K562 (cell line): Measurements from ENCODE around the gene EPB41L4B. TPM values are rescaled to one million over a fixed set of nuclear protein-coding genes. Genes with fewer than 3 reads are reported as not detected.

ENCODE experiments used
- ATAC-seq: fragments of 200-7000 bp; cut with Tn5 transposase; 3 replicates; pipeline ENCODE4 v1.9.1; 2020; ENCODE audit warnings: moderate library complexity
- BruUV-seq: library from RNA; stranded (reverse); fragments of 400-500 nt; replicated peaks from 2 replicates; lab custom pipeline; 2021; lab: Mats Ljungman, UMichigan
- CTCF ChIA-PET: fragments of 300-600 bp; formaldehyde crosslinking; extraction: SDS; loops from one replicate; lab custom pipeline; 2021; ENCODE audit warnings: low intra/inter-chr PET ratio; lab: Yijun Ruan, JAX
- POLR2A ChIA-PET: fragments of 300-600, 350-650 bp; sonication (Branson Sonifier 250); formaldehyde crosslinking; extraction: SDS; loops from one replicate; lab custom pipeline; 2021; ENCODE audit warnings: antibody characterized with exemption, inconsistent platforms; lab: Yijun Ruan, JAX
- DNase-seq, 4 experiments: peaks; one replicate each; pipeline versions ENCODE4 v3.0.0 to v3.0.0-alpha.2; 2011 to 2018; ENCODE audit warnings: low spot score in 3 of 4, mixed read lengths in 3 of 4; ENCODE audit errors: extremely low read depth in 1 of 4
- FAIRE-seq: peaks from 2 replicates; lab custom pipeline; 2011; peaks lifted over from hg19 to GRCh38; lab: Jason Lieb, UNC
- H2AFZ ChIP-seq: 2 replicates; pipeline ENCODE4 v1.6.0; 2011; ENCODE audit warnings: low read depth, low read length, control low read depth, inconsistent platforms
- H3K27ac ChIP-seq: fragments of 200-600 bp; 3 replicates; pipeline ENCODE4 v1.8.0; 2011; ENCODE audit warnings: low read depth, mild to moderate bottlenecking, control low read depth, inconsistent platforms, low read length, moderate library complexity, mixed read lengths; ENCODE audit errors: extremely low read depth
- H3K27me3 ChIP-seq, 2 experiments: fragments of 300-600 bp in 1 of 2; 2 replicates in 1 of 2; 3 replicates in 1 of 2; pipeline versions ENCODE4 v1.6.0 to v1.8.0; 2011; ENCODE audit warnings: inconsistent platforms in 2 of 2, low read length in 2 of 2, mild to moderate bottlenecking in 1 of 2, mixed read lengths in 1 of 2, moderate library complexity in 1 of 2; ENCODE audit not compliant: control insufficient read depth in 2 of 2, insufficient read depth in 2 of 2
- H3K36me3 ChIP-seq: fragments of 300-600 bp; 3 replicates; pipeline ENCODE4 v1.8.0; 2011; ENCODE audit warnings: mild to moderate bottlenecking, low read length, inconsistent platforms; ENCODE audit not compliant: control insufficient read depth, insufficient read depth
- H3K4me1 ChIP-seq, 2 experiments: fragments of 200-600 bp in 1 of 2; replicated peaks in 1 of 2; 2 replicates in 1 of 2; 3 replicates in 1 of 2; pipeline versions ENCODE4 v1.5.1 to v1.8.0; 2011; ENCODE audit warnings: inconsistent platforms in 2 of 2, low read length in 2 of 2, mild to moderate bottlenecking in 1 of 2, mixed read lengths in 1 of 2, moderate library complexity in 1 of 2; ENCODE audit not compliant: control insufficient read depth in 2 of 2, insufficient read depth in 2 of 2
- H3K4me2 ChIP-seq: 2 replicates; pipeline ENCODE4 v1.6.1; 2011; ENCODE audit warnings: low read length, control low read depth, inconsistent platforms, mixed read lengths; ENCODE audit not compliant: insufficient read depth
- H3K4me3 ChIP-seq: fragments of 200-600 bp; sonication (generic), shearing (Covaris generic); 2 replicates; pipeline ENCODE4 v1.5.1; 2016; ENCODE audit warnings: control low read depth, inconsistent platforms
- H3K79me2 ChIP-seq: fragments of 200-600 bp; 3 replicates; pipeline ENCODE4 v1.8.0; 2011; ENCODE audit warnings: low read length, inconsistent platforms; ENCODE audit not compliant: control insufficient read depth, insufficient read depth
- H3K9ac ChIP-seq, 2 experiments: 2 replicates each; pipeline versions ENCODE4 v1.6.0 to v1.6.1; 2011; ENCODE audit warnings: low read depth in 2 of 2, low read length in 2 of 2, control low read depth in 1 of 2, inconsistent platforms in 1 of 2, mild to moderate bottlenecking in 1 of 2, mixed read lengths in 1 of 2; ENCODE audit not compliant: insufficient read depth in 1 of 2
- H3K9me1 ChIP-seq: one replicate; pipeline ENCODE4 v1.6.0; 2011; ENCODE audit warnings: inconsistent platforms, mild to moderate bottlenecking, low read length, moderate library complexity; ENCODE audit not compliant: control insufficient read depth, insufficient read depth
- H3K9me3 ChIP-seq: replicated peaks from 2 replicates; pipeline ENCODE4 v1.5.1; 2011; ENCODE audit warnings: low read depth, low read length, inconsistent platforms; ENCODE audit not compliant: control insufficient read depth, insufficient read depth
- H4K20me1 ChIP-seq: replicated peaks from 2 replicates; pipeline ENCODE4 v1.6.1; 2011; ENCODE audit warnings: low read length, inconsistent platforms, mixed read lengths; ENCODE audit not compliant: control insufficient read depth, insufficient read depth
- BRD9 ChIP-seq: fragments of 450-650 bp; IDR thresholded peaks from 2 replicates; pipeline ENCODE4 v1.6.1; 2018; ENCODE audit warnings: low read depth; ENCODE audit not compliant: partially characterized antibody
- DIDO1 ChIP-seq: fragments of 450-650 bp; IDR thresholded peaks from 2 replicates; pipeline ENCODE4 v1.6.1; 2016; ENCODE audit warnings: low read depth, missing biosample characterization, missing genetic modification characterization
- FOXJ2 ChIP-seq: fragments of 200-800 bp; sonication (Bioruptor generic); IDR thresholded peaks from 2 replicates; pipeline ENCODE4 v1.6.1; 2016; ENCODE audit warnings: missing genetic modification characterization, missing compliant biosample characterization
- KLF6 ChIP-seq: fragments of 250-450 bp; sonication (Bioruptor Pico); IDR thresholded peaks from 2 replicates; pipeline ENCODE4 v1.4.0; 2020; ENCODE audit warnings: mild to moderate bottlenecking, moderate library complexity, borderline replicate concordance
- RB1 ChIP-seq: fragments of 450-650 bp; IDR thresholded peaks from 2 replicates; pipeline ENCODE4 v1.6.1; 2017; ENCODE audit warnings: low read depth, mild to moderate bottlenecking
- SETDB1 ChIP-seq: IDR thresholded peaks from one replicate; pipeline ENCODE4 v1.6.1; 2012; ENCODE audit warnings: low read length, control low read depth, inconsistent platforms
- TAF15 ChIP-seq: fragments of 200-400 bp; formaldehyde crosslinking; IDR thresholded peaks from 2 replicates; pipeline ENCODE4 v1.6.1; 2017; ENCODE audit warnings: mild to moderate bottlenecking, low read depth, low read length, moderate library complexity
- TBP ChIP-seq: optimal IDR thresholded peaks from 2 replicates; pipeline ENCODE3; 2011; ENCODE audit warnings: low read depth, low read length, improper control_type of control experiment
- ZBTB1 ChIP-seq: sonication (generic); formaldehyde crosslinking; IDR thresholded peaks from 2 replicates; pipeline ENCODE4 v1.8.1; 2023; ENCODE audit warnings: missing genetic modification reagents, low read depth, mild to moderate bottlenecking, borderline replicate concordance
- WGBS: fragments of 100-300 bp; shearing (Covaris generic); methylation state at CpG from one replicate; pipeline ENCODE4 v1.1.6; 2016; ENCODE audit warnings: low coverage, mixed read lengths; ENCODE audit not compliant: insufficient coverage; ENCODE audit errors: missing lambda C conversion rate; 5-methylcytosine and 5-hydroxymethylcytosine counted together
- in situ Hi-C: fragments of 300-500 bp; cut with MboI; formaldehyde crosslinking; loops from 4 replicates; pipeline ENCODE4 v1.15.0; 2018; ENCODE audit warnings: inconsistent platforms, mixed read lengths
- intact Hi-C: fragments of 100-400 bp; cut with micrococcal nuclease; formaldehyde crosslinking; loops from 2 replicates; pipeline ENCODE4 v1.14.2; 2022
- polyA plus RNA-seq, 8 experiments: library from polyadenylated mRNA; depleted of rRNA in 4 of 8; stranded (reverse) in 5 of 8; unstranded in 3 of 8; fragments of >200 nt; fragmentation: Nextera tagmentation in 2 of 8; fragmentation: Illumina TruSeq in 1 of 8; extraction: Ambion mirVana in 2 of 8; extraction: Trizol in 1 of 8; gene quantifications; 2 replicates each; pipeline versions ENCODE4 v1.2.1 to v1.2.3, GENCODE V29; 2011 to 2014; ENCODE audit warnings: inconsistent platforms in 1 of 8, missing spikeins in 1 of 8
- total RNA-seq, 7 experiments: library from RNA; depleted of rRNA in 6 of 7; stranded (reverse); fragments of >200 nt in 6 of 7; fragmentation: Illumina TruSeq in 2 of 7; extraction: Trizol in 2 of 7; gene quantifications; 2 replicates each; pipeline versions ENCODE4 v1.2.1 to v1.2.3, GENCODE V29; 2011 to 2021; ENCODE audit warnings: low replicate concordance in 1 of 7
- TF ChIP-seq, protein P1 (sequence below), 2 experiments: fragments of 450-650 bp in 1 of 2; sonication (generic) in 1 of 2; formaldehyde crosslinking; conservative IDR thresholded peaks; 2 replicates each; pipeline versions ENCODE4 v1.4.0 to v1.8.1; 2020 to 2022; ENCODE audit warnings: mild to moderate bottlenecking in 1 of 2, missing genetic modification reagents in 1 of 2
- TF ChIP-seq, protein P2 (sequence below), 2 experiments: fragments of 450-650 bp; conservative IDR thresholded peaks; 2 replicates each; pipeline ENCODE4 v1.6.1; 2017; ENCODE audit warnings: mild to moderate bottlenecking in 2 of 2, moderate library complexity in 2 of 2
- TF ChIP-seq, protein P3 (sequence below): sonication (generic); formaldehyde crosslinking; IDR thresholded peaks from 2 replicates; pipeline ENCODE4 v1.8.1; 2023; ENCODE audit warnings: mild to moderate bottlenecking, missing genetic modification reagents
- TF ChIP-seq, protein P4 (sequence below): fragments of 450-650 bp; formaldehyde crosslinking; IDR thresholded peaks from 2 replicates; pipeline ENCODE4 v1.4.0; 2022; ENCODE audit warnings: mild to moderate bottlenecking, moderate library complexity
- TF ChIP-seq, protein P5 (sequence below), 2 experiments: fragments of 450-650 bp; IDR thresholded peaks; 2 replicates each; pipeline ENCODE4 v1.6.1; 2016

Gene EPB41L4B
- total and polyA plus RNA-seq, 9 of the 15 experiments (the other 6 are each of a cell fraction or from before 2014, with no cell fraction given), result 0.09 to 0.38 (median 0.21) TPM

DNA sequence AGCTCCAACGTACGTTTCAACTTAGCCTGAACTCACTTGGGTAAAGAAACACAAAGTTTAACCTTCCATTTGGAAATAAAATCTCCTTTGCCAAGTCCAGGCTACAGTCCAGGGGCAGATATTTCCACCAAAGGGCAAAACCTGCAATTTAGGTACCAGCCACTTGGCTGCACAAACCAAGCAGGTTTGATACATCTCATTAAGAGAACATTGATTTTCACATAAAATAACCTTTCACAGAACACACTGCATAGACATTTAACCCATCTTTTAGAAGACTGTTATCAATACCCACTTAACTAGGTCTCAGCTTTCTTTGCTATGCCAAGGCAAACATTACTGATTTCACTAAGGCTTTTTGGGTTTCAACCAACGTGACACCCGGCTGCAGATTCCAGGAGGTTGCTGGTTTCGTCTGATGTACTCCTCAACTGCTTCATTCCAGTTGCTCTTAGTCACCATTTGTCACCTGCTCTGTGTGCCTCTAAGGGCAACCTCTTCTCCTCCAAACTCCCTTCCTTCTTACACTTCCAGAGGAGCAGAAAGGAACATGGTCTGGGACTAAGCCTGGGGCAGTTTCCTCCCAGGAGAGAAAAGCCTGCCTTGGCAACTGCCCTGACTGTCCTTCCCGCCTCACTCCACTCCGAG, 67.1 kb downstream of the EPB41L4B start (continued):
- TF ChIP-seq, protein P1, sequence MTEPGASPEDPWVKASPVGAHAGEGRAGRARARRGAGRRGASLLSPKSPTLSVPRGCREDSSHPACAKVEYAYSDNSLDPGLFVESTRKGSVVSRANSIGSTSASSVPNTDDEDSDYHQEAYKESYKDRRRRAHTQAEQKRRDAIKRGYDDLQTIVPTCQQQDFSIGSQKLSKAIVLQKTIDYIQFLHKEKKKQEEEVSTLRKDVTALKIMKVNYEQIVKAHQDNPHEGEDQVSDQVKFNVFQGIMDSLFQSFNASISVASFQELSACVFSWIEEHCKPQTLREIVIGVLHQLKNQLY (CRISPR knock-in tag; conservative IDR thresholded peaks at IDR 0.05), result no peak
- TF ChIP-seq BRD9, result no peak

DNA sequence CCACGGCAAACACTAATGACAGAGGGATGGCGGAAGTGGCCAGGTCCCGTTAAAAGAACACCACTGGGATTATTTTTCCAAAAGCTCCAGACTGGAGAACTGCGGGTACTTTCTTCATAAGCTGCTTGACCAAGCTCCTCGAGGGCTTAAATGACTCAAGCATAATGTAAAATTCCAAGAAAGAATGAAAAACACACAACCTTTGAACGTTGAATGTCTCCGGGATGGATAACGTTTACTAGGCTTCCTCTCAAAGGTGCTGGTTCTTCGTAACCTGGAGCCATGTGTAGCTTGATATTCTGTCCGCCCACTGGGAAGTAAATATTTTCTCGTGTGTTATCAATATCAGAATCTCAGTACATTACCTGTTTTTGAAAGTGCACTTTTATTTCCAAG, 67.6 kb downstream of the EPB41L4B start:
- Histone ChIP-seq H3K9ac (no peak overlapping the region), H3K4me3 (no peak overlapping the region), H4K20me1 (no peaks in the 10 kb centered on the region), H3K9me3 (no peaks in the 10 kb centered on the region), H3K9me1 (no peaks in the 10 kb centered on the region), H3K36me3 (no peaks in the 10 kb centered on the region), H2AFZ (no peak overlapping the region), H3K27ac (no peak overlapping the region), H3K4me2 (no peak overlapping the region), H3K79me2 (no peaks in the 10 kb centered on the region), H3K4me1 (peaks cover 0 to 2% of the 10 kb centered on the region in 2 experiments; a peak in 2 of 5 replicates), H3K27me3 (peaks cover 52 to 56% of the 10 kb centered on the region in 2 experiments)
- 1% methylated on average over 11 of the region's 11 CpGs for WGBS
- ChIA-PET POLR2A (no interaction called here), CTCF (no interaction called here)
- no peak for FAIRE-seq
- intact Hi-C loops (no loop called here), in situ Hi-C loops (no loop called here)
- no peak for ATAC-seq
- no TSS peak for BruUV-seq
- no peak for DNase-seq
- TF ChIP-seq TAF15 (no peak), RB1 (no peak), DIDO1 (no peak), SETDB1 (no peak), ZBTB1 (CRISPR knock-in tag) (no peak), KLF6 (CRISPR knock-in tag) (no peak), TBP (no peak), FOXJ2 (tag) (no peak)
- TF ChIP-seq, protein P2, sequence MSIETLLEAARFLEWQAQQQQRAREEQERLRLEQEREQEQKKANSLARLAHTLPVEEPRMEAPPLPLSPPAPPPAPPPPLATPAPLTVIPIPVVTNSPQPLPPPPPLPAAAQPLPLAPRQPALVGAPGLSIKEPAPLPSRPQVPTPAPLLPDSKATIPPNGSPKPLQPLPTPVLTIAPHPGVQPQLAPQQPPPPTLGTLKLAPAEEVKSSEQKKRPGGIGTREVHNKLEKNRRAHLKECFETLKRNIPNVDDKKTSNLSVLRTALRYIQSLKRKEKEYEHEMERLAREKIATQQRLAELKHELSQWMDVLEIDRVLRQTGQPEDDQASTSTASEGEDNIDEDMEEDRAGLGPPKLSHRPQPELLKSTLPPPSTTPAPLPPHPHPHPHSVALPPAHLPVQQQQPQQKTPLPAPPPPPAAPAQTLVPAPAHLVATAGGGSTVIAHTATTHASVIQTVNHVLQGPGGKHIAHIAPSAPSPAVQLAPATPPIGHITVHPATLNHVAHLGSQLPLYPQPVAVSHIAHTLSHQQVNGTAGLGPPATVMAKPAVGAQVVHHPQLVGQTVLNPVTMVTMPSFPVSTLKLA (conservative IDR thresholded peaks at IDR 0.05), result no peak
- TF ChIP-seq, protein P3, sequence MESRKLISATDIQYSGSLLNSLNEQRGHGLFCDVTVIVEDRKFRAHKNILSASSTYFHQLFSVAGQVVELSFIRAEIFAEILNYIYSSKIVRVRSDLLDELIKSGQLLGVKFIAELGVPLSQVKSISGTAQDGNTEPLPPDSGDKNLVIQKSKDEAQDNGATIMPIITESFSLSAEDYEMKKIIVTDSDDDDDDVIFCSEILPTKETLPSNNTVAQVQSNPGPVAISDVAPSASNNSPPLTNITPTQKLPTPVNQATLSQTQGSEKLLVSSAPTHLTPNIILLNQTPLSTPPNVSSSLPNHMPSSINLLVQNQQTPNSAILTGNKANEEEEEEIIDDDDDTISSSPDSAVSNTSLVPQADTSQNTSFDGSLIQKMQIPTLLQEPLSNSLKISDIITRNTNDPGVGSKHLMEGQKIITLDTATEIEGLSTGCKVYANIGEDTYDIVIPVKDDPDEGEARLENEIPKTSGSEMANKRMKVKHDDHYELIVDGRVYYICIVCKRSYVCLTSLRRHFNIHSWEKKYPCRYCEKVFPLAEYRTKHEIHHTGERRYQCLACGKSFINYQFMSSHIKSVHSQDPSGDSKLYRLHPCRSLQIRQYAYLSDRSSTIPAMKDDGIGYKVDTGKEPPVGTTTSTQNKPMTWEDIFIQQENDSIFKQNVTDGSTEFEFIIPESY (CRISPR knock-in tag), result no peak
- TF ChIP-seq, protein P4, sequence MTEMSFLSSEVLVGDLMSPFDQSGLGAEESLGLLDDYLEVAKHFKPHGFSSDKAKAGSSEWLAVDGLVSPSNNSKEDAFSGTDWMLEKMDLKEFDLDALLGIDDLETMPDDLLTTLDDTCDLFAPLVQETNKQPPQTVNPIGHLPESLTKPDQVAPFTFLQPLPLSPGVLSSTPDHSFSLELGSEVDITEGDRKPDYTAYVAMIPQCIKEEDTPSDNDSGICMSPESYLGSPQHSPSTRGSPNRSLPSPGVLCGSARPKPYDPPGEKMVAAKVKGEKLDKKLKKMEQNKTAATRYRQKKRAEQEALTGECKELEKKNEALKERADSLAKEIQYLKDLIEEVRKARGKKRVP (CRISPR knock-in tag), result no peak
- TF ChIP-seq, protein P5, sequence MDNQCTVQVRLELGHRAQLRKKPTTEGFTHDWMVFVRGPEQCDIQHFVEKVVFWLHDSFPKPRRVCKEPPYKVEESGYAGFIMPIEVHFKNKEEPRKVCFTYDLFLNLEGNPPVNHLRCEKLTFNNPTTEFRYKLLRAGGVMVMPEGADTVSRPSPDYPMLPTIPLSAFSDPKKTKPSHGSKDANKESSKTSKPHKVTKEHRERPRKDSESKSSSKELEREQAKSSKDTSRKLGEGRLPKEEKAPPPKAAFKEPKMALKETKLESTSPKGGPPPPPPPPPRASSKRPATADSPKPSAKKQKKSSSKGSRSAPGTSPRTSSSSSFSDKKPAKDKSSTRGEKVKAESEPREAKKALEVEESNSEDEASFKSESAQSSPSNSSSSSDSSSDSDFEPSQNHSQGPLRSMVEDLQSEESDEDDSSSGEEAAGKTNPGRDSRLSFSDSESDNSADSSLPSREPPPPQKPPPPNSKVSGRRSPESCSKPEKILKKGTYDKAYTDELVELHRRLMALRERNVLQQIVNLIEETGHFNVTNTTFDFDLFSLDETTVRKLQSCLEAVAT (IDR thresholded peaks at IDR 0.05), result no peak
